Esophagus squamous epithelium (tissue), 5 donors: ENCODE measurements around the gene CCER1. TPM values are rescaled to one million over a fixed set of nuclear protein-coding genes. Genes with fewer than 3 reads are reported as not detected.
"Not testable (repeated sequence)": the region's sequence is repeated elsewhere in the genome, so short reads cannot be mapped to it uniquely, and the experiment has no call there.

ENCODE experiments used
- DNase-seq: peaks from one replicate; lab custom pipeline; 2025; lab: John Stamatoyannopoulos, UW
- H3K27ac ChIP-seq, 4 donors: fragments of 200-600 bp; sonication (generic); one replicate each; pipeline ENCODE4 v1.5.1; 2016 to 2019; ENCODE audit warnings: mild to moderate bottlenecking in 1 of 4
- H3K27me3 ChIP-seq, 4 donors: fragments of 200-600 bp; sonication (generic); 1 replicate in 3 of 4; 2 replicates in 1 of 4; pipeline versions ENCODE4 v1.5.1 to v1.6.0; 2017 to 2021; ENCODE audit warnings: antibody characterized with exemption in 1 of 4
- H3K36me3 ChIP-seq, 3 donors: fragments of 200-600 bp; sonication (generic); one replicate each; pipeline ENCODE4 v1.5.1; 2016 to 2019
- H3K4me1 ChIP-seq, 3 donors: fragments of 200-600 bp; sonication (generic); one replicate each; pipeline ENCODE4 v1.5.1; 2017 to 2019
- H3K4me3 ChIP-seq, 4 donors: fragments of 200-600 bp; sonication (generic); 1 replicate in 3 of 4; 2 replicates in 1 of 4; pipeline ENCODE4 v1.5.1; 2016 to 2019; ENCODE audit warnings: mild to moderate bottlenecking in 2 of 4, moderate library complexity in 1 of 4
- H3K9me3 ChIP-seq, 3 donors: fragments of 200-600 bp; sonication (generic); one replicate each; pipeline ENCODE4 v1.5.1; 2016 to 2019
- CTCF ChIP-seq, 6 experiments: fragments of 450-650 bp in 4 of 6; fragments of 200-600 bp in 2 of 6; sonication (generic) in 2 of 6; IDR thresholded peaks; one replicate each; pipeline ENCODE4 v1.5.1; 2016 to 2019; ENCODE audit warnings: antibody characterized with exemption in 6 of 6, mild to moderate bottlenecking in 4 of 6, moderate library complexity in 4 of 6
- POLR2A ChIP-seq, 4 donors: fragments of 450-650 bp; IDR thresholded peaks; one replicate each; pipeline ENCODE4 v1.6.1; 2017; ENCODE audit warnings: antibody characterized with exemption in 4 of 4, mild to moderate bottlenecking in 4 of 4, moderate library complexity in 3 of 4
- WGBS, 2 donors: methylation state at CpG; one replicate each; pipeline ENCODE4 v1.1.5; 2018; 5-methylcytosine and 5-hydroxymethylcytosine counted together
- intact Hi-C: fragments of 100-400 bp; cut with DNase I; formaldehyde crosslinking; loops from one replicate; pipeline ENCODE4 v1.15.0; 2022
- total RNA-seq, 4 donors: library from RNA; depleted of rRNA; stranded (reverse); fragments of >200 nt; gene quantifications; one replicate each; pipeline ENCODE4 v1.1.0, GENCODE V29; 2016
- donor health status: DM: yes; HTN: yes; CAD: no.

The CCER1 gene
- total RNA-seq, 4 donors from 2014 or later, result not detected

- DNase-seq, result no peak
- no peaks in the 10 kb centered on the region for H3K4me1 ChIP-seq
- no peaks in the 10 kb centered on the region for H3K36me3 ChIP-seq
- WGBS, 2 donors, result 75 to 90% methylated on average over 1 of the region's 1 CpG
- peaks cover 0 to 11% (median 0%) of the 10 kb centered on the region in 3 donors for H3K9me3 ChIP-seq
- no peak overlapping the region for H3K4me3 ChIP-seq
- no peak for TF ChIP-seq CTCF (IDR thresholded peaks at IDR 0.05)
- TF ChIP-seq POLR2A (IDR thresholded peaks at IDR 0.05), result no peak
- intact Hi-C loops, result loop anchor here (10.0 kb wide), 1 partner anchor 338 kb away; no protein-coding TSS in a partner anchor
- H3K27ac ChIP-seq, result no peak overlapping the region
- H3K27me3 ChIP-seq, result no peaks in the 10 kb centered on the region
These were observed 32.1 kb upstream of the CCER1 start for GRCh38 chr12:90987101-90987500.

DNA sequence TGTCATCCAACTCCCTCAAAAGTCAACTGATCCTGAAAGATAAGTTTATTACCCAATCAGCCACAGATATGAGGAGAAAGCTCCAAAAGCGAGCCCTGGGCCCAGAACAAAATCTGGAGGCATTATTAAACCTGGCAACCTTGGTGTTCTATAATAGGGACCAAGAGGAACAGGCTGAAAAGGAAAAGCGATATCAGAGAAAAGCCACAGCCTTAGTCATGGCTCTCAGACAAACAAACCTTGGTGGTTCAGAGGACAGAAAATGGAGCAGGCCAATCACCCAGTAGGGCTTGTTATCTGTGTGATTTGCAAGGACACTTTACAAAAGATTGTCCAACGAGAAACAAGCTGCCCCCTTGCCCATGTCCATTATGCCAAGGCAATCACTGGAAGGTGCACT lies 30.4 kb upstream of the CCER1 start:
- H3K4me3 ChIP-seq, H3K27me3 ChIP-seq, DNase-seq, H3K36me3 ChIP-seq, H3K4me1 ChIP-seq, H3K27ac ChIP-seq: not testable (repeated sequence)
- WGBS, 2 donors, result 62 to 89% methylated on average over 3 of the region's 3 CpGs
- H3K9me3 ChIP-seq, result peaks cover 0 to 11% (median 0%) of the 10 kb centered on the region in 3 donors
- intact Hi-C loops, result loop anchor here (10.0 kb wide), 1 partner anchor 339 kb away; no protein-coding TSS in a partner anchor

- Histone ChIP-seq H3K4me3 (no peak overlapping the region), H3K27ac (no peak overlapping the region), H3K9me3 (peaks cover 0 to 11% (median 0%) of the 10 kb centered on the region in 3 donors), H3K27me3 (no peaks in the 10 kb centered on the region), H3K36me3 (no peaks in the 10 kb centered on the region), H3K4me1 (no peaks in the 10 kb centered on the region)
- no peak for TF ChIP-seq CTCF (IDR thresholded peaks at IDR 0.05)
- TF ChIP-seq POLR2A (IDR thresholded peaks at IDR 0.05), result no peak
- no peak for DNase-seq
- 78 to 81% methylated on average over 3 of the region's 3 CpGs for WGBS, 2 donors
- intact Hi-C loops, result loop anchor here (10.0 kb wide), 1 partner anchor 341 kb away; no protein-coding TSS in a partner anchor
These were observed 29.1 kb upstream of the CCER1 start for GRCh38 chr12:90984114-90984513.

GRCh38 chr12:90982170-90982569 lies 27.2 kb upstream of the CCER1 start:
- H3K4me3 ChIP-seq, result no peak overlapping the region
- 96 to 97% methylated on average over 1 of the region's 1 CpG for WGBS, 2 donors
- H3K9me3 ChIP-seq, result peaks cover 0 to 10% (median 0%) of the 10 kb centered on the region in 3 donors
- intact Hi-C loops, result loop anchor here (10.0 kb wide), 1 partner anchor 343 kb away; no protein-coding TSS in a partner anchor
- H3K27ac ChIP-seq, result no peak overlapping the region
- H3K36me3 ChIP-seq, result no peaks in the 10 kb centered on the region
- no peak for DNase-seq
- no peaks in the 10 kb centered on the region for H3K27me3 ChIP-seq
- no peaks in the 10 kb centered on the region for H3K4me1 ChIP-seq
- no peak for TF ChIP-seq CTCF (IDR thresholded peaks at IDR 0.05)
- no peak for TF ChIP-seq POLR2A (IDR thresholded peaks at IDR 0.05)

DNA sequence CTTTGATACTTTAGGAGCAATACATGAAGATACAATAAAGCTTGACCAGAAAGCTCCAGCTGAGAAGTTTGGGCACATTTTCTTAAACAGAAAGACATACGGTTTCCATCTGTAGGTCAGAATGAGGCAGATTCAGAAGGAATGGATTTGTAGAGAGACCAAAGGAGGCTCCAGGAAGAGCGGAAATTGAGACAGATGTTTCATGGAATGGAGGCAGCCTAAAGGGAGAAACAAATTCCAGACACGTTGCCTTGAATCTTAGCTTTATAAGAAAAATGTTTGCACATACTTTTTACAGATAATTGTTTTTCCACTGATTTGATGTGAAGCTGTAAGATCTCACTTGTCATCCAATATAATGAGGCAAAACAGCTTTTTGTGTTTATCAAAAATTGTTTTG lies 25.0 kb upstream of the CCER1 start:
- Histone ChIP-seq H3K27ac (peak overlapping the region in 2 of 4 donors; percentile 7 to 11), H3K36me3 (no peaks in the 10 kb centered on the region), H3K4me1 (no peaks in the 10 kb centered on the region), H3K4me3 (no peak overlapping the region), H3K27me3 (no peaks in the 10 kb centered on the region), H3K9me3 (no peaks in the 10 kb centered on the region)
- no peak for TF ChIP-seq POLR2A (IDR thresholded peaks at IDR 0.05)
- TF ChIP-seq CTCF (IDR thresholded peaks at IDR 0.05), result no peak
- WGBS, 2 donors, result 69 to 83% methylated on average over 3 of the region's 3 CpGs
- DNase-seq, result no peak
- intact Hi-C loops, result loop anchor here (10.0 kb wide), 2 partner anchors 345 to 375 kb away; no protein-coding TSS in a partner anchor
